NCI-H2196 (cell line): Measurements from ENCODE around the gene NCKIPSD.

Experiments
- DNase-seq: peaks from one replicate; lab custom pipeline; 2025; ENCODE audit not compliant: unreplicated experiment; lab: John Stamatoyannopoulos, UW

NCKIPSD gene

DNA sequence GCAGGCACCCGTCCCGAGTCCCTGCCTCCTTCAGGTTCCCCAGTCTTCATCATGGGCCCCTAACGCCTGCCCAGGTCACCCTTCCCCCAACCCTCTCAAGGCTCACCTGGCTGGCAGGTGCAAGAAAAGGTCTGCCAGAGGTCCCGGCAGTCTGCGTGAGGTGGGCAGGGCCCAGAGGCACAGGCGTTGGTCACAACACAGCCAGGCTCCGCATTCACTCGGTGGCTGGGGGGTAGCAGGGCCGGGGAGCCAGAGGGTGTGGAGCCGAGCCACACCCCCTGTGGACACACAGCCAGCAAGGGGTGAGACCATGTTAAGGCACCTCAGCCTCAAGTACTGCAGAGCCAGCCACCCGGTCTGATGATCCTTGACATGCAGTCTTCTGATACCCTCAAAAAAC is 33.9 kb downstream of the NCKIPSD start:
- DNase-seq: no peak

DNA sequence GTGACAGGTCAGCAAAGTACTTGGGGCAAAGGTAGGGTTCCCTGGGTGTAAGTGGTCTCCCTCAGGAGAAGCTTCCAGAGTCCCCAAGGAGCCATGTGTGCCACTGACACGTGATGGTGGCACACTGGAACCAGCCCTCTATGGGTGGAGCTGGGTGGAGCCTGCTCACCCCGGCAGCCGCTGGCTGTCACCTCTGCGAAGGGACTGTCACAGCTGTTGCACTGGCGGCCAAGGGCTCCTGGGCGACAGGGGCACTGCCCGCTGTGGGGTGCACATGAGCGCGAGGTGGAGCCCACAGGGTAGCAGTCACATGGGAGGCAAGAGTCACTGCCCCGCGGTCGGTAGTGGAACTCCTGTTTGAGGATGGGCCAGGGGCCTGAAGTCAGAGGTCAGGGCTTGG is 35.0 kb downstream of the NCKIPSD start:
- no peak for DNase-seq

DNA sequence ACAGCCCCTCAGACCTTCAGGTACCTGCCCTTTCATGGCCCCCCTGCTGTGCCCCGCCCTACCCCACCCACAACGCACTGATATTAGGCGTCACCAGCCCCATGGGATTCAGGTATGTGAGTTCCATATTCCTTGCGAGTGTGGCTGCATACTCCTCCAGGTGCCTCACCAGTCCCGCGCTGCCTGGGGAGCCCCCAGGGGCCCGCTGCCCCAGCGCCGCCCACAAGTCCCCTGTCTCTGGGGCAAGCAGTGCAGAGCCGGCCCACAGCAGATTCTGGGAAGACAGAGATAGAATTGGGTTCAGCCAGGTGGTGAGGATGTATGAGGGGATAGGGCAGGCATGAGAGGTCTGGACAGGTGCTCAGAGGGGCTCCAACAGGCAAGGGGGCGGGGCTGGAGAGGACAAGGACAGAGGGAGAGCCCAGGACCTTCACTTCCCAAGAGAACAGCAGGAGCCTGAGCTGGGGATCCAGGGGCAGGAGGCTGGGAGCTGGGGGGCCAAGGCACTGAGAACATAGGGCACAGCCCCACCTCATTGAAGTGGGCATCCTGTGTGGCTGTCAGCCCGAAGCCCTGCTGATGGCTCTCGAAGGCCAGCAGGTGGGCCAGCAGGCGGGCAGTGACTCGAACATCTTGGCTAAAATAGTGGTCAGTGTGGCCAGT is 37.4 kb downstream of the NCKIPSD start:
- no peak for DNase-seq

DNA sequence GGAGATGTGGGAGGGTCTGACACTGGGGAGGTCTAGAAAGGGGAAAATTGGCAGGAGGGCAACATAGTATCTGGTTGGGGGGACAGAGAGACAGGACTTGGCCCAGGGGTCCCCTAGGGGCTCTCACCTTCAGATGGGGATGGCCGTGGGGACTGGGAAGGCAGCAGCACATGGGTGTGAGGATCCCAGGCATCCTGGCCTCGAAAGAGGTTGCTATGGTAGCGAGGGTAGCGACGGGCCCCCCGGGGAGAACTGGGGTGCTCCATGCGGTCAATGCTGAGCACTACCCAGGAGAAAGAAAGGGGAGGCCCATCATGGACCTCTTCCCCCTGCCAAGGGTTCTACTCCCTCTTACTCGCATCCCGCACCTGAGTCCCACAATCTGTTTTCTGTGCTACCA is 38.0 kb downstream of the NCKIPSD start:
- no peak for DNase-seq

DNA sequence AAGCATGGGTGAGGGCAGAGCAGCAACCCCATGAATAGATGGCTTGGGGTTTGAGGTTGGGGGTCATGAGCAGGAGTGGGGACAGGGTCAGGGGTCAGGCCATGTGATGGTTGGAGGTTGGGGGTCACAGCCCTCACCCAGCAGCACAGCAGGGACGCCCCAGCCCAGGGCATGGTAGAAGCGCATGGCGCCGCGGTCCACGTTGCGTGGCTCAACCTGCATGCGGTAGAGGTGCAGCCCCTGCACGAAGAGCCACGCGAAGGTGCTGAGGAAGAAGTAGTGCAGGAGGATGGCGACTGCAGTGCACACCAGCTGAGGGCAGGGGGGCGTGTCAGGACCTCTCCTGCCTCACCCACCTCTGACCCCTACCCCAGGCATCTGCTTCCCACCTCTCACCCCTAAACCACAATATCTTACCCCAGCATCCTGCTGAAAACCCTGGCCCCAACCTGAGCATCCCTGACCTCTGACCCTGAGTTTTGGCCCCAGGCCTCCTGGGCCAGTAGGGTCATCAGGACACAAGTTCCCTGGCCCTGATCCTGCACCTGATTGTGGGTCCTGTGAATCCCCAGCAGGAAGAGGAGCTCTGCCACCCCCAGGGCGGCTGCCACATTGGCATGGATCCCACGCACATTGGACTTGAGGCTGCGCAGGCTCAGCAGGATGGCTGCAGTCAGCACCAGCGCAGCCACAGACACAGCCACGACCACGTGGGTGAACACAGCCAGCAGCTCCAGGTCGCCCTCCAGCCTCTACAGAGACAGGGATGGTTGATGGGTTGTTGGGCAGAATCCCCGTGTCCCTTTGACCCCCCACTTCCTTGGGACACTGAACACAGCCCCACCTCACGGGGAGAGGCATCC is 40.6 kb downstream of the NCKIPSD start:
- no peak for DNase-seq

DNA sequence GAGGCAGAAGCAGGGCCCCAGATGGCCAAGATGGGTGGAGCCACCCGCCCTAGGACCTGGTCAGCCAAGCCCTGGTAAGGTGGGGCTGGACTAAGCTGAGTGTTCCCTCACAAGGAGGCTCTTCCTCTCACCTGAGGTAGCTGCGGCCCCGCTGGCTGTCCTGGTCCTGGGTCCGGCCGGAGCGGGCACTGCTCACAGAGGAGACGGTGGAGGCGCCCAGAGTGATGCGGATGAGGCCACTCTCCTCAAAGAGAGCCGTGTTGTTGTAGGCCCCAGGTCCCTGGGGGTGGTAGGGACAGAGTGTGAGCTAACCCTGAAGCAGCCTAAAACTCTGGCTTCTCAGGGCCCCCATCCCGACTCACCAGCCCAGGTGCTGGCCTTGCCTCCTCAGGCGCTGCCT is 43.1 kb downstream of the NCKIPSD start:
- DNase-seq: no peak

DNA sequence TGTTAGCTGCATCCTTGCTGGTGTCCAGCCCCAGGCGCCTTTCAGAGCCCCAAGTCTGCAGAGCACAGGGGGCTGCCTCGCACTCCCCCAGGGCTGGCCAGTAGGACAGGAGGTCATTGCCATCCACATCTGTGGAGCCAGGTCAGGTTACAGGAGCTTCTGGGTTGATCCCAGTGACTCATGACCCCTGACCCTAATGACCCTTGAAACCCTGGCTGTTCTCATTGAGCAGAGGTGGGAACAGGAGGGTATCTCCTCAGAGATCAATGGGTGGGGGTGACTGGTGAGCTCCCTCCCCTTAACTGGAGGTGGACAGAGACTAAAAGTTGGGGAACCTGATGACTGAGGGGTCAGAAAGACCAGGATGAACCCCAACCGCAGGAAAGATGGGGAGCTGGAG is 44.3 kb downstream of the NCKIPSD start:
- no peak for DNase-seq

- DNase-seq: no peak
These were observed 45.6 kb downstream of the NCKIPSD start for GRCh38 chr3:48639944-48640606.

GRCh38 chr3:48637305-48637704 is 48.4 kb downstream of the NCKIPSD start:
- no peak for DNase-seq

DNA sequence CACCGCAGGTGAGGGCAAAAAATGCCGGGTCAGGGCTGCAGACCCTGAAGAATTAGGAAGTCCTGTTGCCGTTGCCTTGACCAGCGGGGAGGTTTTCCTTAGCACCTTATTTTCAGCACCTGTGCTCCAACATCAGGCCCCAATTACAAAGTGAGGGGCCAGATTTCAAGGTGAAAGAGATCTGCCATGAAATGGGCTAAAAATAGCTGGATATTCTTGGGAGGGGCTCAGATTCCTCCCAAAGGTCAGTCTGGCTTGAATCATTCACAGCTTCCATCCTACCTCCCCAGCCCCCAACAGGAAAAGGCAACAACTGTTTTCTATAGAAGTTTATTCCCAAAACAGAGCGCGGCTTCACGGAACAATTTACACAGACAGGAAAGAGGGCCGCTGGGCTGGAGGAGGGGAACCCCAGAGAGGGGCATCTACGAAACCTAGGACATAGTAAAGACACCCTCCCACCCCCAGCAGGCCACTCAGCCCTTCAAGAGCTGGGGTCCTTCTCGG is 49.5 kb downstream of the NCKIPSD start:
- no peak for DNase-seq

GRCh38 chr3:48635222-48636021 is 50.3 kb downstream of the NCKIPSD start, which contains the start of gene SLC26A6:
TSS of gene SLC26A6 (minus strand) at chr3:48635461. CDS start at chr3:48635393, 68 bp downstream.
- DNase-seq: peak; percentile 86

DNA sequence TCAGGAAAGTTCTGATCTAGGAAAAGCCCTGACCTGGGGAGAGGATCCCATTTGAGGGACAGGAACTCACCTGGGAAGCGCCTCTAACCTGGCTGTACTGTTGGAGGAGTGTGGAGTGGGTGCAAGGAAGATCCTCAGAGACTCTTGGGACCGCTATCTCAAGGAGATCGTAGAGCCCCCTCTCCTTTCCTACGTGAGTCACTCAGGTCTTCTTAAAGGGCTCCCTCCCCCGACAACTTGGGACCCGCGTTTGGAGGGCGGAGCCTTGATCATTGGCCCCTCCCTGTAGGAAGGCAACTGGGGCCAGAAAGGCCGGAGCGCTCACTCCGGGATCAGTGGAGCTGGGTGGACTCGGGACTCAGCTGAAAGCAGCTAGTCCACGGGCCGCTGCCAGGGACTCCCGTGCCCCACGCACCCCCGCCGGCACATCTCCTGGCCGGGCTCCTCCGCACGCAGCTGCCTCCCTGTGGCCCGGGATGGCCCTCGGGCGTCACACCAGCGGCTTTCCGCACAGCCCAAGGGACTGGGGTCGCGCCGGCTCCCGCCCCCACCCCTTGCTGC is 51.0 kb downstream of the NCKIPSD start:
- DNase-seq: peak; percentile 23

- DNase-seq: no peak
These were observed 52.0 kb downstream of the NCKIPSD start for GRCh38 chr3:48633743-48634142.

DNA sequence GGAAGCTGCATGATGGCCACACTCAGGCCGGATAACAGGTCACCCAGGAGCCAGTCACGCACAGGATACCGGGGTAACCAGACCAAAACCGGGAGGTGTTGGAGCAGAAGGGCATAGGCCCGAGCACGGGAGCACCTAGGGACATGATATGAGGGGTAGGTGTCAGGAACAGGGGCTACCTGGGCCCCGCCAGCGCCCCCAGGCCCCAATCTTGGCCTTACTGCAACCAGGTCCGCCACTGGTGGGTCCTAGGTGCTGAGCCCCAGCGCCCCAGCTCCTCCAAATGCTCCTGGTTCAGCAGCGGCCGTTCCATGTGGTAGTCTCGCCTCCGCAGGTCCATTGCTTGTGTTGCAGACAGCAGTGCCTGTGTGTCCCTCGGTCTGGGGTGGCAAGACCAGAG is 52.5 kb downstream of the NCKIPSD start:
- DNase-seq: no peak

GRCh38 chr3:48631516-48632448 is 53.9 kb downstream of the NCKIPSD start:
- no peak for DNase-seq

GRCh38 chr3:48630833-48631232 is 54.9 kb downstream of the NCKIPSD start:
- no peak for DNase-seq

- DNase-seq: no peak
These were observed 55.3 kb downstream of the NCKIPSD start for GRCh38 chr3:48630407-48630806.

- no peak for DNase-seq
These were observed 55.8 kb downstream of the NCKIPSD start for GRCh38 chr3:48629894-48630293.

DNA sequence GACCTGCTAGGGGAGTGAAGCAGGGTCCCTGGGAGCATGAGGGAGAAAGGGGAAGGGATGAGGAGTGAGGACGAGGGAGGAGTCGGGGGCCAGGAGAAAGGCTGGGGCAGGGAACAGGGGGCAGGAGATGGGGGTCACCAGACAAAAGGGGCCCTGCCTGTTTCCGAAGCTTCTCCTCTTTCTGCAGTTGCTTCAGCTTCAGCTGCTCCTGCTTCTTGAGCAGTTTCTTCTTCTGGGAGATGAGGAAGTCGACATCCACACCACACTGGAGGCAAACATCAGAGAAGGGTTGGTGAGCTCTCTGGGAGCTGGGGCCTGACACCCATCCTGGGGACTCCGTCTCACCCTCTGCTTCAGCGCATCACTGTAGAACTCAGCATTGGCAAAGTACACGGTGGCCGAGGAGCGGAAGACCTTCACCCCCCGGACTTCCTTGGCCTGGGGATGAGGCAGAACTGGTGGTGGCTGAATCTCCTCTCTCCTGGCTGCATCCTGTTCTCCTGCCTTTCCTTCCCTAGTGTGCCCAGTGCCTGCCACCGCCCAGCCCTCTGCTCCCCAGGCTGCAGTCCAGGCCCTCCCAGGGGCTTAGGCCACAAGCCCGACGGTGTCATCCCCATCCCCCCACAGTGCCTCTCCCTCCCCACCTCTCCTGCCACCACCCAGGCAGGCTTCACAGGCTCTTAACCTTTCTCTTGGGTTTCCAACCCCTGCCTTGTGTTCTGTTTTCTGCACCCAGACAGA is 57.3 kb downstream of the NCKIPSD start:
- no peak for DNase-seq
